ENCODE measurements around the gene CFAP119.

GRCh38 chr16:30780549-30780948 lies 18.7 kb upstream of the CFAP119 start:
- TF ChIP-seq GATA2 (IDR thresholded peaks at IDR 0.05; ENCODE audit: low read depth, low read length) (no peak), GATA3 (IDR thresholded peaks at IDR 0.05; ENCODE audit: low read depth, low read length) (no peak)
